Smooth muscle cell (in vitro differentiated cells): ENCODE measurements around the gene VCL. TPM values are rescaled to one million over a fixed set of nuclear protein-coding genes. Genes with fewer than 3 reads are reported as not detected.
A peak's percentile ranks its signal among the peaks of the same experiment; 100 is the strongest.
"Not testable (repeated sequence)": the region's sequence is repeated elsewhere in the genome, so short reads cannot be mapped to it uniquely, and the experiment has no call there.

Source experiments
- DNase-seq: peaks from one replicate; lab custom pipeline; 2025; ENCODE audit not compliant: unreplicated experiment; lab: John Stamatoyannopoulos, UW
- H2AFZ ChIP-seq: fragments of 200-600 bp; sonication (generic); 2 replicates; pipeline ENCODE4 v1.6.0; 2016; ENCODE audit warnings: antibody characterized with exemption, low read depth, mild to moderate bottlenecking
- H3F3A ChIP-seq: fragments of 200-600 bp; sonication (generic); 2 replicates; pipeline ENCODE4 v1.6.0; 2017; ENCODE audit warnings: antibody characterized with exemption, low read depth
- H3K27ac ChIP-seq: fragments of 200-600 bp; sonication (generic); 2 replicates; pipeline ENCODE4 v1.5.1; 2016; ENCODE audit warnings: low read depth, mild to moderate bottlenecking
- H3K27me3 ChIP-seq: fragments of 200-600 bp; sonication (generic); 2 replicates; pipeline ENCODE4 v1.6.1; 2016; ENCODE audit warnings: low read depth, mild to moderate bottlenecking
- H3K36me3 ChIP-seq: fragments of 200-600 bp; sonication (generic); 2 replicates; pipeline ENCODE4 v1.5.1; 2016; ENCODE audit warnings: low read depth
- H3K4me1 ChIP-seq: fragments of 200-600 bp; sonication (generic); 2 replicates; pipeline ENCODE4 v1.5.1; 2016; ENCODE audit warnings: low read depth
- H3K4me2 ChIP-seq: fragments of 200-600 bp; sonication (generic); 2 replicates; pipeline ENCODE4 v1.6.0; 2016; ENCODE audit warnings: mild to moderate bottlenecking
- H3K4me3 ChIP-seq: fragments of 200-600 bp; sonication (generic); 2 replicates; pipeline ENCODE4 v1.5.1; 2016; ENCODE audit warnings: mild to moderate bottlenecking
- H3K79me2 ChIP-seq: fragments of 200-600 bp; sonication (generic); 2 replicates; pipeline ENCODE4 v1.6.0; 2016; ENCODE audit warnings: low read depth, mild to moderate bottlenecking
- H3K9ac ChIP-seq: fragments of 200-600 bp; sonication (generic); 2 replicates; pipeline ENCODE4 v1.6.0; 2016; ENCODE audit warnings: low read depth
- H3K9me3 ChIP-seq: fragments of 200-600 bp; sonication (generic); replicated peaks from 2 replicates; pipeline ENCODE4 v1.5.1; 2016; ENCODE audit warnings: low read depth
- H4K20me1 ChIP-seq: fragments of 200-600 bp; sonication (generic); 2 replicates; pipeline ENCODE4 v1.6.0; 2016; ENCODE audit warnings: low read depth
- CTCF ChIP-seq: fragments of 200-600 bp; sonication (generic); IDR thresholded peaks from 2 replicates; pipeline ENCODE4 v1.5.1; 2017; ENCODE audit warnings: borderline replicate concordance, mild to moderate bottlenecking, antibody characterized with exemption; ENCODE audit not compliant: insufficient read depth, poor library complexity, severe bottlenecking
- WGBS: methylation state at CpG from one replicate; pipeline ENCODE4 v1.1.7; 2016; ENCODE audit warnings: low lambda C conversion rate; 5-methylcytosine and 5-hydroxymethylcytosine counted together
- polyA plus RNA-seq: library from polyadenylated mRNA; unstranded; fragments of >200 nt; fragmentation: Nextera tagmentation; extraction: Ambion mirVana; gene quantifications from 2 replicates; pipeline ENCODE4 v1.2.1, GENCODE V29; 2016
- total RNA-seq: library from RNA; depleted of rRNA; stranded (reverse); fragments of >200 nt; gene quantifications from 2 replicates; pipeline ENCODE4 v1.2.3, GENCODE V29; 2014

The VCL gene
- total and polyA plus RNA-seq, 2 experiments from 2014 or later = 128 to 187 TPM

GRCh38 chr10:73964743-73965142 lies 33.2 kb upstream of the VCL start:
- Histone ChIP-seq H3K4me2 (no peak overlapping the region), H2AFZ (no peak overlapping the region), H3K36me3 (no peaks in the 10 kb centered on the region), H3K9ac (no peak overlapping the region), H3K27ac (peak overlapping the region; percentile 61), H4K20me1 (no peaks in the 10 kb centered on the region), H3K27me3 (no peaks in the 10 kb centered on the region), H3K9me3 (no peaks in the 10 kb centered on the region), H3K79me2 (no peaks in the 10 kb centered on the region), H3K4me3 (no peak overlapping the region), H3K4me1 (peaks cover 29% of the 10 kb centered on the region), H3F3A (peaks cover 21% of the 10 kb centered on the region)
- 100% methylated on average over 2 of the region's 2 CpGs for WGBS
- no peak for DNase-seq
- TF ChIP-seq CTCF = no peak

- H3K9ac ChIP-seq, H3K4me3 ChIP-seq: not testable (repeated sequence)
- 56% methylated on average over 12 of the region's 12 CpGs for WGBS
Observed at GRCh38 chr10:73965267-73965889, 32.5 kb upstream of the VCL start.

GRCh38 chr10:73965890-73966768 lies 31.8 kb upstream of the VCL start:
- no peak overlapping the region for H3K4me3 ChIP-seq
- H4K20me1 ChIP-seq = no peaks in the 10 kb centered on the region
- no peaks in the 10 kb centered on the region for H3K9me3 ChIP-seq
- peaks cover 14% of the 10 kb centered on the region for H3F3A ChIP-seq
- H3K27me3 ChIP-seq = no peaks in the 10 kb centered on the region
- H3K9ac ChIP-seq = no peak overlapping the region
- peak overlapping the region; percentile 30 for H3K4me2 ChIP-seq
- H3K36me3 ChIP-seq = no peaks in the 10 kb centered on the region
- H2AFZ ChIP-seq = peak overlapping the region; percentile 13
- WGBS = 4% methylated on average over 16 of the region's 16 CpGs
- H3K27ac ChIP-seq = peak overlapping the region; percentile 61
- no peaks in the 10 kb centered on the region for H3K79me2 ChIP-seq
- TF ChIP-seq CTCF = no peak
- peaks cover 29% of the 10 kb centered on the region for H3K4me1 ChIP-seq
- peak; percentile 55 for DNase-seq

More at GRCh38 chr10:73965267-73965889, 32.5 kb upstream of the VCL start:
- not testable (repeated sequence) for H3K27me3 ChIP-seq, DNase-seq, H4K20me1 ChIP-seq, H3K9me3 ChIP-seq, H3K79me2 ChIP-seq, H3K36me3 ChIP-seq
- Histone ChIP-seq H2AFZ (peak overlapping the region; percentile 13), H3K4me1 (peaks cover 29% of the 10 kb centered on the region), H3K27ac (peak overlapping the region; percentile 61), H3F3A (peaks cover 14% of the 10 kb centered on the region), H3K4me2 (peak overlapping the region; percentile 30)

GRCh38 chr10:73967022-73967429 lies 30.9 kb upstream of the VCL start:
- H3K27ac ChIP-seq = peak overlapping the region; percentile 61
- H3F3A ChIP-seq = peaks cover 14% of the 10 kb centered on the region
- H2AFZ ChIP-seq = no peak overlapping the region
- peak overlapping the region; percentile 3 for H3K4me2 ChIP-seq
- no peaks in the 10 kb centered on the region for H3K36me3 ChIP-seq
- peaks cover 29% of the 10 kb centered on the region for H3K4me1 ChIP-seq
- H3K4me3 ChIP-seq = no peak overlapping the region
- H3K79me2 ChIP-seq = no peaks in the 10 kb centered on the region
- H4K20me1 ChIP-seq = no peaks in the 10 kb centered on the region
- no peaks in the 10 kb centered on the region for H3K9me3 ChIP-seq
- WGBS = 64% methylated on average over 4 of the region's 4 CpGs
- no peak overlapping the region for H3K9ac ChIP-seq
- DNase-seq = no peak
- TF ChIP-seq CTCF = no peak
- H3K27me3 ChIP-seq = no peaks in the 10 kb centered on the region
